DMS53 treated with DMSO at 0.1 percent for 48 hours (cell line): ENCODE results near the gene TESPA1.
"Not testable (repeated sequence)": the region's sequence is repeated elsewhere in the genome, so short reads cannot be mapped to it uniquely, and the experiment has no call there.

ENCODE experiments used
- DNase-seq: peaks from one replicate; lab custom pipeline; 2025; ENCODE audit not compliant: unreplicated experiment; lab: John Stamatoyannopoulos, UW

Gene TESPA1

DNA sequence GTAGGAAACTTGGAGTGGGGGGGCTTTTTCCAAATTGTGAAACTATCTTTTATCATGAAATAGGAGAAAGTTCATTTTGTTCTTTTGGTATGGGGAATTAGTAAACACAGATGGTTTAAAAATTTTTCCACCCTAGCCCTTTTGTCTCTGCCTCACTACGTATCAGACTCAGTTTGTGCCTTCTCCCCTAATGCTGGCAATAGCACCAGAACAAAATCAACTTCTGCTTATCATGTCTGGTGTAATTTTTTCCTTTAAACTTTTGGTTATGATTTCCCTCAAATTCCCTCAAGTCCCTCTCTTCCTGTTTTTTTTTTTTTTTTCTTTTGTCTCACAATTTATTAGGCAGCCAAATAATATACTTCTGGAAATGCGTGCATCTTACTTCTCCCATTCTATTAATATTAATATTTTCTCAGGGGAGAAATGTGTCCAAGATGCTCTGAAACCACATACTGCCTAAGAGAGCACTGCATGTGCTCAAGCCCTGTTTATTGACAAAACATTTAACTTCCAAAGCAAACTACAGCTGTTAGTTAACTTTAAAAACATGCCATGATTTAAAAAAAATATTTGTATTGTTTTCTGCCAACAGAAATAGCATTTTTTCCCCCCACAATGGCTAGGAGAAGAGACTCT is 35.4 kb downstream of the TESPA1 start:
- DNase-seq = no peak

DNA sequence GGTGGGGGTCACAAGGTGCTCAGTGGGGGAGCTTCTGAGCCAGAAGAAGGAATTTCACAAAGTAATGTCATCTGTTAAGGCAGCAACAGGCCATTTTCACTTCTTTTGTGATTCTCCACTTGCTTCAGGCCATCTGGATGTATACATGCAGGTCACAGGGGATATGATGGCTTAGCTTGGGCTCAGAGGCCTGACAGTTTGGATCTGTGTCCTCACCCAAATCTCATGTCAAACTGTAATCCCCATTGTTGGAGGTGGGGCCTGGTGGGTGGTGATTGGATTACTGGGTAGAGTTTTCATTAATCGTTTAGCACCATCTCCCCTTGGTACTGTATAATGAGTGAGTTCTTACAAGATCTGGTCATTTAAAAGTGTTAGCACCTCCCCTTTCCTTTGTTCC is 36.4 kb downstream of the TESPA1 start:
- DNase-seq = no peak

DNA sequence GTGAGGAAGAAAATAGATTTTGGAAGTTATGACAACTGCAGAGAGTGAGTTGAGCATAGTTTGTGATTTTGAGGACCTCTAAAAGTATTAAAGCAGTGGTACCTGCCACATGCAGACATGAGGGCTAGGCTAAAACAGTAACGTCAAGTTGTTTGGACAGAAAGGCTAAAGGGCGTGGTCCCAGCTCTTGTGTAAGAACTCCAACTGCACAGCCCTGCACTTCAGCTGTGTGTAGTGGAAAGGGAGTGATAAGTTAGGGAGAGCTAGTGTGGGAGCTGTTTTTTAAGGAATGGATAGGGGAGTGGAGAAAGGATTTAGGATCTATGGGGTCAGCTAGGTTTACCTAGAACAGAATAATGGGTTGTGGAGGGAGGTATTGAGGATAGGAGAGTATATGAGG is 39.5 kb downstream of the TESPA1 start:
- DNase-seq = no peak

DNA sequence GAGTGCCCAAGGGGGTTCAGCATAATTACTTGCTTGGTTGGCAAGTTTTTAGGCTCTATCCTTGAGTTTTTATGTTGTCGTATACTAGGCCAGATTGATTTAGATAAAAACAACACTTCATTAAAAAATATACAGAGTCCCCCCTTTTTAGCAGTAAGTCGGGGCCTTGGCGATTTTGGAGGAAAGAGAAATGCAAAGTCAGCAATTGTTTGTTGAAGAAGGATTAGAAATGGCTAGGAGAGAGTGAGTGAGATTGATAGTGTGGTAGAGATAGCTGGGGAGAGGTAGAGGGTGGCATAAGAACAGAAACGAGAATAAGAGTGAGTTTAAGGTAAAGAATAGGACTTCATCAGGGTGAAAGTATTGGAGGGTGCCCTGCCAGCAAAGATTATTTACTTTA is 41.3 kb downstream of the TESPA1 start:
- not testable (repeated sequence) for DNase-seq

DNA sequence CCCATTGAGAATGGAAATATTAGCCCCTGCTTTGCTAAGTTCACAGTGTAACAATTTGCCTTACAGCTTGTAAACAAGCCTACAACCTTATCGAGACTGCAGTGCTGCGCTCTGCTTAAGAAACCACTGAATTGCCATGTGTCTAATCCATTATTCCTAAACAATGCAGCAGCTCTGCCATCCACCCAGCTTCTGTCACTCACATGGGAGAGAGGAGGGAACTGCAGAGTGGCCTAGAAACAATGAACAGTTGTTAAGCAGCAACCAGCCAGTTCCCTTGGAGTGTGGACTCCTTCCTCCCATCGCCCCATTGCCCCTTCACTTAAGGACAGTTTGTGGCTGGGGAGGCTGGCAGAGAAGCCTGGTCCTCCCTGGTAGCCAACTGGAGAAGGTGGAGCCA is 42.9 kb downstream of the TESPA1 start:
- no peak for DNase-seq

DNA sequence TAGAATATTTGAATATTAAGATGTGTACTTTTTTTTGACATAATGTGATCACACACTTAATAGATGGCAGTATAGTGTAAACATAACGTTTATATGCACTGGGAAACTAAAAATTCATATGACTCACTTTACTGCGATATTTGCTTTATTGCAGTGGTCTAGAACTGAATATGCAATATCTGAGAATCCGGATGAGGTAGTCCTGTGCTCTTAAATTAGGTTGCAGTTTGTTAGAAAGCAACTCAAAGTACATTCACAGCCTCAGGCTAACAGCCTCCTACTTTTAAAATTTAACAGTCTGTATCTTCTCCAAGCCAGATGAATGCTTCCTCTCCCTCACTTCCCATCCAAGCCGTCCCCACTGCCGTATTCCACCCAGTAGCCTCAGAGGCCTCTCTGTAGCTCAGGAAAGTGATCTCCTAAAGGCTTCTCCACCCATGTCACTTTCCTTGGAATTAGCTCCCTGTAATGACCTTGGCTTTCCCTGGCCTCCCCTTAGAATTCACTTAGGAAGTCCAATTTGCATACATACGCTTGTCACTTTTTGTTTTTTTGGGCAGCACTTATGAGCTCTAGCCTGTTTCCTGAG is 43.7 kb downstream of the TESPA1 start:
- no peak for DNase-seq

DNA sequence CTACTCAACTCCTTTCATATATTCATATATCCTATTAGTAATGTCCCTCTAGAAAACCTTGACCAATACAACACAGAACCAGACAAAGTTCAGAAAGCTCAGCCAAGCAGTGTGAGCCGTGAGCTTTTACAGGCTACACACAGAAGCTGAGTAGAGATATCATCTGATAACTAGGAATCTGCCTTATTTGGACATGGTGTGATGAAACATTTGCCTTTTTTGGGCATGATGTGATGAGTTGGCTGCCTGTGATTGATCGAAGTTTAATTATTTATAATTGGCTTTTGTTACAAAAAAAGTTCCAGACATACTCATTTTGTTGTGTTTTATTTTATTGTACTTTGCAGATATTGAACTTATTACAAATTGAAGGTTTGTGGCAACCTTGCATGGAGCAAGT is 46.6 kb downstream of the TESPA1 start:
- no peak for DNase-seq

DNA sequence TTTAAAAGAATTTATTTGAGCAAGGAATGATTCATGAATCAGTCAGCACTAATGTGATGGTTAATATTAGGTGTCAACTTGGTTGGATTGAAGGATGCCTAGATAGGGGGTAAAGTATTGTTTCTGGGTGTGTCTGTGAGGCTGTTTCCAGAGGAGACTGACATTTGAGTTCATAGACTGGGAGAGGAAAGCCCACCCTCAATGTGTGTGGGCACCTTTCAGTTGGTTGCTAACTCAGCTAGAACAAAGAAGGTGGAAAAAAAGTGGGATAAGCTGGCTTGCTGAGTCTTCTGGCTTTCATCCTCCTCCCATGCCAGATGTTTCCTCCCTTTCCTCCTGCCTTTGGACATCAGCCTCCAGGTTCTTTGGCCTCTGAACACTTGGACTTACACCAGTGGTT is 47.2 kb downstream of the TESPA1 start:
- DNase-seq = no peak

DNA sequence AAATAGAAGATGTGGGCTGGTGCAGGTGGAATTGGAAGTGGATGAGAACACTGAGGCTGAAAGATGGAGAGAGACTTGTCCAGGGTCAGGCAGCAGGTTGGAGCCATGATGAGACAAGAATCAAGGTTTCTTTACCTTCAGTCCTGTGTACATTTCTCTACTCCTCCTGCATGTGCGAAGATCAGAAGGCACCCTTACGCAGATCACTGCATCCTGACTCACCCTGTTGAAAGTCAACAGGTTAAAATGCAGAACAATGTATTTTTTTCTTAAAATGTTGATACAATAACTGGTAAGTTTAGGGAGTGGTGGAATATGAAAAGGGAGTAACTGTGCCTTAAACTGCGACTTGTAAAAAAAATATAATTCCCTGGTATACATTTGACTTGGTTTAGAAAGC is 47.8 kb downstream of the TESPA1 start:
- DNase-seq = no peak

DNA sequence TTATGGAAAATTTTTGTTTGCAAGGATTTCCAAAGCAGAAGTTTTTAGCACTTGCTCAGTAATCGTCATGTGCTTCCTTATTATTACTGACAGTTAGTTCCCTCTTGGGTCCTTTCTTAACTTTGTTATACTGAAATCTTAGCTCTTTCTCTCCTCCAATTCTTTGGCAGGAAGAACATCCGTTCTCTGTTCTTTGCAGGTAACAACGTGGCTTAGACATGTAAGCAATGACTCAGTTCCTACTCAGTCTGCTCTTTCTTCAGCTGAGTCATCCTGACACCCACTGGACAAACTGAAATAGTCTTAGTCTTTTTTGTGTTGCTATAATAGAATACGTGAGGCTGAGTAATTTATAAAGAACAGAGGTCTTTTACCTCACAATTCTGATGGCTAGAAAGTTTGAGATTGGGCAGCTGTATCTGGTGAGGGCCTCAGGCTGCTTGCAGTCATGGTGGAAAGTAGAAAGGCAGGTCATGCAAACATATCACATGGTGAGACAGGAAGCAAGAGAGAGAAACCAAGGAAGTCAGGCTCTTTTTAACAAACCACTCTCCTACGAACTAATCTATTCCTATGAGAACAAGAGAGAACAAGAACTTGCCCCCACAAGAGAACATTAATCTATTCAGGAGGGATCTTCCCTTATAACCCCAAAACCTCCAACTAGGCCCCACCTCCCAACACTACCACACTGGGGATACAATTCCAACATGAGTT is 49.2 kb downstream of the TESPA1 start:
- peak; percentile 89 for DNase-seq

DNA sequence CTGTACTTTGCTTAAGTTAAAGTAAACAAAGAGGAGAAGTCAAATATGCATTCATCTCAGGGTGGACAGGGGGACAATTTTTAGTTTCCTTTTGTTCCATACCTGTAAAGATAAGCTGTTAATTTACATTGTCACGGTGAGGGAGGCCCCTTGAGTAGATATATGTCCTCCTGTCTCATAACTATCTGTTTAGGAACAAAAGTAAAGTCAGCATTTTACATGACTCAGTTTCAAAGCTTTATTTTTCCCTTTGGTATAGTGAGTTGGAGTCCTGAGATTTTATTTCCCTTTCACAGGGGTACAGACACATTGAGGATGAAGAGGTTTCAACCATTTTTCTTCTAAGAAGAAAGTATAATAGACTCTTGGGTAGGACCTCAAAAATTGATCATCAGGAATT is 50.1 kb downstream of the TESPA1 start:
- DNase-seq = no peak

DNA sequence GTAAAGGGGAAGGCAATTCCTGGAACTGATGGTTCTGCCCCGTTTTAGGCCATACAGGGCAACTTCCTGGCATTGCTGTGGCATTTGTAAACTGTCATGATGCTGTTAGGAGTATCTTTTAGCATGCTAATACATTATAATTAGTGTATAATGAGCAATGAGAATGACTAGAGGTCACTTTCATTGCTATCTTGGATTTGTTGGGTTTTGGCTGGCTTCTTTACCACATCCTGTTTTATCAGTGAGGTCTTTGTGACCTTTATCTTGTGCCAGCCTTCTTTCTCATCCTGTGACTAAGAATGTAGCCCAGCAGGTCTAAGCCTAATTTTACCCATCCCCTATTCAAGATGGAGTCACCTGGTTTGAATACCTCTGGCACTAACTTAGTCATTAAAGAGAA is 51.2 kb downstream of the TESPA1 start:
- no peak for DNase-seq

DNA sequence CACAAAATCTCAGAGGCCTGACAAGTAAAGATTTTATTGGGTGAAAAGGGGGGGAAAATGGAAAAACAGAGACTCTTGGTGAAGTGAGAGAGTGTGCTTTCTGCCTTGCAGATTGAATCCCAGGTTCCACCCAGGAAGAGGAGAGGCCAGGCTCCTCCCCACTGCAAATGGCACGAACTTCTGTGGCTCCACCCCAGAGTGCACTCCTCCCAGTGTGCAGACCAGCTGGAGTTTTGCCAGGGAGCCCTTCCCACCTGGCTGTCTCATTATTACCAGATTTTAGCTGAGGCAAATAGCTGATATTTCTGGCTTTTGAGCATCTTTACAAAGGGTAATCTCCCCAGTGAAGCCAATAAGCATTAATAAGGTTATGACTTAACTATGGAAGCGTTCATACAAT is 51.9 kb downstream of the TESPA1 start:
- no peak for DNase-seq

DNA sequence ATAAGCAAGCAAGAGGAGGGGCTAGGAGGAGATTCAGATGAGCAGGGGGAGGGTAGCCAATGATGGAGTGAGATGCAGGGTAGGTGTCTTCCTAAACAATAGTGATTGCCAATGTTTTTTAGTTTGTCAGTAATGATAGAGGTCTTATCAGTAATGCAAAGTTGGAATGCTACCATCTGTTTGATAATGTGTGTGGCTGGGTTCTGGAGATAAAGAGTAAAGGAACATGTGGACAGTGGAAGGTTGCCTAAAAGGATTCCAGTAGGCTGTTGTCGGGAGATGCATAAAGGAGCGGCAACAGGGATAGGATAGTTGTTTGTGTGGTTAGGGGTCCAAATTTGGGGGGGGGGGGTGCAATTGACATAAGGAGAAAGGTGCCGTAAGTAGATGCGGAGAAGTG is 52.5 kb downstream of the TESPA1 start:
- no peak for DNase-seq

DNA sequence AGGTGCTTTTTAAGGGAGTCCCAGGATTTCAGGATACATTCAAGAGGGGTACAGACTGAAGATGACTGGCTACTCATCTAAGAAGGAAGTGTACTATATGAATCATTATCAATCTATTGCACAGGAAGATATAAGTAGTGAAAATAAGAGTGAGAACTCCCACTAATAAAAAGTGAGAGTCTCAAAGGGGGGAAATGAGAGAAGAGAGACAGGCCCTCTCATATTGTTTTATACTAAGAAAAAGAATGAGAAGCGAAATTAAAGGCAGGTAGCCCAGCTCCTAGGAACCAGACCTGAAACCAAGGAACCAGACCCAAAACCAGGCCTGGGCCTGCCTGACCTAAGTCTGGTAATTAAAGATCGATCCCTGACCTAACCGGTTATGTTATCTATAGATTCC is 54.6 kb downstream of the TESPA1 start:
- DNase-seq = no peak

DNA sequence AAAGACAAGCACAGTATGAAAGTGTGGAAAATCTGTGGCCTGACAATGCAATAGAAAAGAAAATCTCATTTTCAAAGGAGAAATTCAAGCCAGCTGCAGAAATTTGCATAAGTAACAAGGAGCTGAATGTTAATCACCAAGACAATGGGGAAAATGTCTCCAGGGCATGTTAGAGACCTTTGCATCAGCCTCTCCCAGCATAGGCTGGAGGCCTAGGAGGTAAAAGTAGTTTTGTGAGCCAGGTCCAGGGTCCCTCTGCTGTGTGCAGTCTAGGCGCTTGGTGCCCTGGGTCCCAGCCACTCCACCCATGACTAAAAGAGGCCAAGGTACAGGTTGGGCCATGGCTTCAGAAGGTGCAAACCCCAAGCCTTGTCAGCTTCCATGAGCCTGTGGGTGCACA is 58.3 kb downstream of the TESPA1 start:
- no peak for DNase-seq

DNA sequence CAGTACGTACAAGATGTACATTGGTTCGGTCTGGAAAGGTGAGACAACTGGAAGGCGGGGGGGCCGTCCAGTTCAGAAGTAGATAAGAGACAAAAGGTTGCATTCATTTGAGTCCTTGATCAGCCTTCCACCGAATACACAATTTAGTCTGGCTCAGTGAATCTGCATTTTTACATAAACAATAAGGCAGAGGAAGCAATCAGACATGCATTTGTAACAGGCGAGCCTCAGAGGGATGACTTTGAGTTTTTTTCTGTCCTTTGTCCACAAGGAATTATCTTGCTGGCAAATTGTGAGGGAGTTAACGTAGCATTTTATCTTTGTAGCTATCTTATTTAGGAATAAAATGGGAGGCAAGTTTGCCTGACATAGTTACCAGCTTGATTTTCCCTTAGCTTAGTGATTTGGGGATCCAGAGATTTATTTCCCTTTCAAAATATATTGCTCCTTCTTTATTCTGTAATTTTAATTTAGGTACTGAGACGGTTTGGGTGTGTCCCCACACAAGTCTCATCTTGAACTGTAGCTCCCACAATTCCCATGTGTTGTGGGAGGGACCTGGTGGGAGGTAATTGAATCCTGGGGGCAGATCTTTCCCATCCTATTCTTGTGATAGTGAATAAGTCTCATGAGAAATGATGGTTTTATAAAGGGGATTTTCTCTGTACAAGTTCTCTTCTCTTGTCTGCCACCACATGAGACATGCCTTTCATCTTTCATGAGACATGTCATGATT is 59.4 kb downstream of the TESPA1 start:
- DNase-seq = no peak

DNA sequence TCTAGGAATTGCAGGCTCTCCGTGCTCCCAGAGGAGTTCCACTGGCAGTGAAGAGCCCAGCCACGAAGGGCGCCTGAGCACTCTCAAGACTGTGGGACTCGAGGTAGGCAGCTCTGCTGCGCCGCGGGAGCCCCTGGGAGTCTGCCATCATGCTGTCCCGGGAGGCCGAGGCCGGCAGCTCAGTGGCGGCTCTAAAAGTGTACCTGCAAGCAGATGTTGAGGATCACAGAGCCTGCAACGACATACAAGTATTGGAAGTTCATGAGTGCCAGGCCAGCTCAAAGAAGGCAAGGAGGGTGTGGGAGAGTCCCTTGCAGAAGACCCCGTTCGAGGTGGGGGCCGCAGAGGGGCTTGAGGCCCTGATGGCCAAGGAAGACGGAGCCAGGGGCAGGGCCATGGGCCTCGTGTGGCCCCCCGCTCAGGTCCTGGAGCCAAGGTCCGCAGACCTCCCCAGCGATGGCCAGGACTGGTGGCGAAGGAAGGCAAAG is 67.5 kb downstream of the TESPA1 start:
- DNase-seq = no peak
